PC-3 (cell line): ENCODE data around the gene AKAIN1. TPM values are rescaled to one million over a fixed set of nuclear protein-coding genes. Genes with fewer than 3 reads are reported as not detected.

Experiments
- ATAC-seq: fragments of 200-7000 bp; cut with Tn5 transposase; 2 replicates; pipeline ENCODE4 v1.9.1; 2020; ENCODE audit warnings: mild to moderate bottlenecking, moderate library complexity
- BruUV-seq: library from RNA; stranded (reverse); fragments of 400-500 nt; replicated peaks from 2 replicates; lab custom pipeline; 2021; lab: Mats Ljungman, UMichigan
- CTCF ChIA-PET: fragments of 300-600 bp; sonication (Branson Sonifier 250); formaldehyde crosslinking; loops from one replicate; lab custom pipeline; 2022; ENCODE audit warnings: antibody characterized with exemption; lab: Charles Lee
- POLR2A ChIA-PET: fragments of 300-600 bp; sonication (Branson Sonifier 250); formaldehyde crosslinking; loops from one replicate; lab custom pipeline; 2022; ENCODE audit warnings: antibody characterized with exemption; ENCODE audit not compliant: unreplicated experiment; lab: Charles Lee
- DNase-seq: peaks from one replicate; pipeline ENCODE4 v3.0.0-alpha.2; 2015
- H2AFZ ChIP-seq: fragments of 300-600 bp; sonication (generic); 2 replicates; pipeline ENCODE4 v1.6.0; 2016; ENCODE audit warnings: antibody characterized with exemption, low read length
- H3F3A ChIP-seq: fragments of 300-600 bp; sonication (generic); one replicate; pipeline ENCODE4 v1.6.0; 2017; ENCODE audit warnings: antibody characterized with exemption, low read length, control low read depth, mild to moderate bottlenecking; ENCODE audit not compliant: unreplicated experiment
- H3K27ac ChIP-seq: fragments of 300-600 bp; sonication (generic); 2 replicates; pipeline ENCODE4 v1.5.1; 2016; ENCODE audit warnings: mild to moderate bottlenecking, low read length
- H3K27me3 ChIP-seq: fragments of 300-600 bp; sonication (generic); 2 replicates; pipeline ENCODE4 v1.6.1; 2016; ENCODE audit warnings: low read length, mixed read lengths
- H3K36me3 ChIP-seq: fragments of 300-600 bp; sonication (generic); 2 replicates; pipeline ENCODE4 v1.6.1; 2016; ENCODE audit warnings: low read depth, mixed run types, low read length, mixed read lengths
- H3K4me1 ChIP-seq: fragments of 300-600 bp; sonication (generic); 2 replicates; pipeline ENCODE4 v1.5.1; 2016; ENCODE audit warnings: low read length; ENCODE audit not compliant: insufficient read depth
- H3K4me2 ChIP-seq: fragments of 300-600 bp; sonication (generic); 2 replicates; pipeline ENCODE4 v1.6.0; 2016; ENCODE audit warnings: low read length
- H3K4me3 ChIP-seq: fragments of 300-600 bp; sonication (generic); 2 replicates; pipeline ENCODE4 v1.5.1; 2016; ENCODE audit warnings: mild to moderate bottlenecking, low read length, mixed read lengths
- H3K79me2 ChIP-seq: fragments of 300-600 bp; sonication (generic); 2 replicates; pipeline ENCODE4 v1.6.1; 2017; ENCODE audit warnings: low read length, mixed read lengths
- H3K9ac ChIP-seq: fragments of 300-600 bp; sonication (generic); 2 replicates; pipeline ENCODE4 v1.6.0; 2016; ENCODE audit warnings: mild to moderate bottlenecking, low read length
- H3K9me2 ChIP-seq: fragments of 300-600 bp; sonication (generic); replicated peaks from 2 replicates; pipeline ENCODE4 v1.6.1; 2016; ENCODE audit warnings: mixed run types, low read length, mixed read lengths
- H3K9me3 ChIP-seq: fragments of 300-600 bp; sonication (generic); 2 replicates; pipeline ENCODE4 v1.6.1; 2016; ENCODE audit warnings: low read length, mixed read lengths
- H4K20me1 ChIP-seq: fragments of 300-600 bp; sonication (generic); 2 replicates; pipeline ENCODE4 v1.6.1; 2016; ENCODE audit warnings: low read length, mixed read lengths
- CTCF ChIP-seq: fragments of 300-600 bp; sonication (generic); conservative IDR thresholded peaks from 2 replicates; pipeline ENCODE4 v1.5.1; 2017; ENCODE audit warnings: antibody characterized with exemption, low read depth, mild to moderate bottlenecking, low read length
- EZH2 ChIP-seq: fragments of 300-600 bp; sonication (generic); IDR thresholded peaks from one replicate; pipeline ENCODE4 v1.6.1; 2017; ENCODE audit warnings: antibody characterized with exemption, mild to moderate bottlenecking, low read length; ENCODE audit not compliant: unreplicated experiment
- EZH2phosphoT487 ChIP-seq: fragments of 300-600 bp; sonication (generic); IDR thresholded peaks from 2 replicates; pipeline ENCODE4 v1.6.1; 2018; ENCODE audit warnings: mild to moderate bottlenecking, antibody characterized with exemption, low read length, borderline replicate concordance
- intact Hi-C: fragments of 100-400 bp; cut with micrococcal nuclease; formaldehyde crosslinking; loops from 2 replicates; pipeline ENCODE4 v1.9.0; 2023
- total RNA-seq: library from RNA; depleted of rRNA; stranded (reverse); fragments of >200 nt; gene quantifications from 2 replicates; pipeline ENCODE4 v1.2.3, GENCODE V29; 2014

The AKAIN1 gene
- total RNA-seq, 1 experiment from 2014 or later, result not detected

- Histone ChIP-seq H3K4me2 (no peak overlapping the region), H4K20me1 (no peaks in the 10 kb centered on the region), H3K4me3 (no peak overlapping the region), H3K79me2 (no peaks in the 10 kb centered on the region), H3K27ac (no peak overlapping the region), H3F3A (no peaks in the 10 kb centered on the region), H3K9ac (no peak overlapping the region), H3K4me1 (no peaks in the 10 kb centered on the region), H3K9me2 (no peaks in the 10 kb centered on the region), H3K9me3 (no peaks in the 10 kb centered on the region), H2AFZ (no peak overlapping the region), H3K27me3 (no peaks in the 10 kb centered on the region), H3K36me3 (no peaks in the 10 kb centered on the region)
- CTCF ChIA-PET, result no interaction called here
- BruUV-seq, result no TSS peak
- intact Hi-C loops, result no loop called here
- ATAC-seq (no peak), DNase-seq (no peak)
- POLR2A ChIA-PET, result no interaction called here
- TF ChIP-seq EZH2phosphoT487, result no peak
- TF ChIP-seq EZH2, result no peak
- no peak for TF ChIP-seq CTCF
Observed at GRCh38 chr18:5196253-5197031, 615 bp downstream of the AKAIN1 start.

GRCh38 chr18:5195656-5196055, 1.4 kb downstream of the AKAIN1 start:
- BruUV-seq, result no TSS peak
- Histone ChIP-seq H3K4me1 (no peaks in the 10 kb centered on the region), H3K9ac (no peak overlapping the region), H3K36me3 (no peaks in the 10 kb centered on the region), H3K9me3 (no peaks in the 10 kb centered on the region), H3K9me2 (no peaks in the 10 kb centered on the region), H3K4me3 (no peak overlapping the region), H3K27ac (no peak overlapping the region), H3K27me3 (no peaks in the 10 kb centered on the region), H3K79me2 (no peaks in the 10 kb centered on the region), H2AFZ (no peak overlapping the region), H4K20me1 (no peaks in the 10 kb centered on the region), H3K4me2 (no peak overlapping the region), H3F3A (no peaks in the 10 kb centered on the region)
- ChIA-PET POLR2A (no interaction called here), CTCF (no interaction called here)
- ATAC-seq (no peak), DNase-seq (no peak)
- TF ChIP-seq EZH2 (no peak), CTCF (no peak), EZH2phosphoT487 (no peak)
- intact Hi-C loops, result no loop called here

GRCh38 chr18:5180254-5180653, 16.8 kb downstream of the AKAIN1 start:
- no peaks in the 10 kb centered on the region for H4K20me1 ChIP-seq
- H3K4me2 ChIP-seq, result no peak overlapping the region
- ChIA-PET CTCF (no interaction called here), POLR2A (no interaction called here)
- no peaks in the 10 kb centered on the region for H3K27me3 ChIP-seq
- H3K9ac ChIP-seq, result no peak overlapping the region
- H3K9me2 ChIP-seq, result no peaks in the 10 kb centered on the region
- no peak overlapping the region for H2AFZ ChIP-seq
- H3K27ac ChIP-seq, result no peak overlapping the region
- H3K9me3 ChIP-seq, result no peaks in the 10 kb centered on the region
- H3K36me3 ChIP-seq, result no peaks in the 10 kb centered on the region
- H3K4me3 ChIP-seq, result no peak overlapping the region
- no peaks in the 10 kb centered on the region for H3K79me2 ChIP-seq
- intact Hi-C loops, result no loop called here
- TF ChIP-seq EZH2 (no peak), EZH2phosphoT487 (no peak), CTCF (no peak)
- H3K4me1 ChIP-seq, result no peaks in the 10 kb centered on the region
- no peaks in the 10 kb centered on the region for H3F3A ChIP-seq
- DNase-seq (no peak), ATAC-seq (no peak)
- BruUV-seq, result no TSS peak
